GM23338 (cell line): Measurements from ENCODE around the gene PPM1F. TPM values are rescaled to one million over a fixed set of nuclear protein-coding genes. Genes with fewer than 3 reads are reported as not detected.

Experiments used
- ATAC-seq: fragments of 200-7000 bp; cut with Tn5 transposase; 3 replicates; pipeline ENCODE4 v1.9.1; 2020
- DNase-seq: peaks from one replicate; pipeline ENCODE4 v3.0.0-alpha.2; 2015; ENCODE audit warnings: low spot score
- H2AFZ ChIP-seq: fragments of 200-600 bp; sonication (generic); 2 replicates; pipeline ENCODE4 v1.8.0; 2016; ENCODE audit warnings: antibody characterized with exemption, mild to moderate bottlenecking, moderate library complexity
- H3F3A ChIP-seq: fragments of 200-600 bp; sonication (generic); replicated peaks from 2 replicates; pipeline ENCODE4 v1.8.0; 2017; ENCODE audit warnings: antibody characterized with exemption, mixed run types, low read depth
- H3K27ac ChIP-seq: fragments of 200-600 bp; sonication (generic); 2 replicates; pipeline ENCODE4 v1.6.1; 2016; ENCODE audit warnings: low read depth
- H3K27me3 ChIP-seq: fragments of 200-600 bp; sonication (generic); 2 replicates; pipeline ENCODE4 v1.8.0; 2016; ENCODE audit warnings: mild to moderate bottlenecking, mixed run types, moderate library complexity; ENCODE audit not compliant: insufficient read depth
- H3K36me3 ChIP-seq: fragments of 200-600 bp; sonication (generic); 2 replicates; pipeline ENCODE4 v1.8.0; 2016; ENCODE audit warnings: mild to moderate bottlenecking; ENCODE audit not compliant: insufficient read depth
- H3K4me1 ChIP-seq: fragments of 200-600 bp; sonication (generic); 2 replicates; pipeline ENCODE4 v1.8.0; 2016; ENCODE audit warnings: mild to moderate bottlenecking, moderate library complexity; ENCODE audit not compliant: insufficient read depth
- H3K4me2 ChIP-seq: fragments of 200-600 bp; sonication (generic); 2 replicates; pipeline ENCODE4 v1.7.1; 2017; ENCODE audit warnings: mixed run types
- H3K4me3 ChIP-seq: fragments of 200-600 bp; sonication (generic); 2 replicates; pipeline ENCODE4 v1.6.1; 2016; ENCODE audit warnings: mixed run types
- H3K79me2 ChIP-seq: fragments of 200-600 bp; sonication (generic); replicated peaks from 2 replicates; pipeline ENCODE4 v1.8.0; 2017; ENCODE audit warnings: mild to moderate bottlenecking; ENCODE audit not compliant: insufficient read depth
- H3K9me2 ChIP-seq: fragments of 200-600 bp; sonication (generic); 2 replicates; pipeline ENCODE4 v1.8.0; 2017; ENCODE audit not compliant: insufficient read depth
- H4K20me1 ChIP-seq: fragments of 200-600 bp; sonication (generic); replicated peaks from 2 replicates; pipeline ENCODE4 v1.8.0; 2017; ENCODE audit warnings: mild to moderate bottlenecking; ENCODE audit not compliant: insufficient read depth
- H3K27ac Mint-ChIP-seq: 2 replicates; pipeline ENCODE4 v1.8.0; 2020; ENCODE audit warnings: inconsistent platforms, mild to moderate bottlenecking, moderate library complexity, mixed read lengths
- H3K27me3 Mint-ChIP-seq: 3 replicates; pipeline ENCODE4 v1.8.0; 2022; ENCODE audit warnings: low read depth, mild to moderate bottlenecking, moderate library complexity, mixed read lengths, inconsistent platforms; ENCODE audit not compliant: insufficient read depth, poor library complexity
- H3K36me3 Mint-ChIP-seq: 3 replicates; pipeline ENCODE4 v1.8.0; 2021; ENCODE audit warnings: low read depth, mild to moderate bottlenecking, inconsistent platforms, moderate library complexity, mixed read lengths
- H3K4me1 Mint-ChIP-seq: 3 replicates; pipeline ENCODE4 v1.8.0; 2020; ENCODE audit warnings: mild to moderate bottlenecking, inconsistent platforms, mixed read lengths
- H3K4me3 Mint-ChIP-seq: 3 replicates; pipeline ENCODE4 v1.8.0; 2021; ENCODE audit warnings: moderate library complexity, mild to moderate bottlenecking, inconsistent platforms, mixed read lengths
- H3K9me3 Mint-ChIP-seq: 3 replicates; pipeline ENCODE4 v1.8.0; 2020; ENCODE audit warnings: moderate library complexity, mild to moderate bottlenecking, inconsistent platforms, mixed read lengths
- CREB1 ChIP-seq: fragments of 250-450 bp; sonication (Bioruptor Pico); IDR thresholded peaks from 2 replicates; pipeline ENCODE4 v1.5.0; 2020; ENCODE audit warnings: low read depth, mild to moderate bottlenecking, moderate library complexity
- CTCF ChIP-seq, 2 experiments: fragments of 200-600 bp in 1 of 2; sonication (generic) in 1 of 2; conservative IDR thresholded peaks; 2 replicates each; pipeline versions ENCODE4 v1.5.1 to v1.6.1; 2016 to 2017; ENCODE audit warnings: antibody characterized with exemption in 2 of 2, low read depth in 2 of 2, mild to moderate bottlenecking in 2 of 2, moderate library complexity in 1 of 2
- ETS1 ChIP-seq: IDR thresholded peaks from 2 replicates; pipeline ENCODE4 v1.6.1; 2016; ENCODE audit warnings: antibody characterized with exemption
- EZH2phosphoT487 ChIP-seq: fragments of 200-600 bp; sonication (generic); IDR thresholded peaks from one replicate; pipeline ENCODE4 v1.8.1; 2018; ENCODE audit warnings: antibody characterized with exemption; ENCODE audit not compliant: unreplicated experiment
- NANOG ChIP-seq: IDR thresholded peaks from 2 replicates; pipeline ENCODE4 v1.6.1; 2016; ENCODE audit warnings: antibody characterized with exemption, borderline replicate concordance
- POLR2AphosphoS5 ChIP-seq: IDR thresholded peaks from 2 replicates; pipeline ENCODE4 v1.6.1; 2016; ENCODE audit warnings: antibody characterized with exemption, low read depth
- REST ChIP-seq: IDR thresholded peaks from one replicate; pipeline ENCODE4 v1.6.1; 2018; ENCODE audit warnings: antibody characterized with exemption; ENCODE audit not compliant: unreplicated experiment
- STAT1 ChIP-seq: IDR thresholded peaks from one replicate; pipeline ENCODE4 v1.6.1; 2016; ENCODE audit warnings: antibody characterized with exemption; ENCODE audit not compliant: unreplicated experiment
- ZNF114 ChIP-seq: fragments of 250-450 bp; sonication (Bioruptor Pico); IDR thresholded peaks from 2 replicates; pipeline ENCODE4 v1.5.0; 2020; ENCODE audit warnings: mild to moderate bottlenecking, moderate library complexity
- polyA plus RNA-seq: library from polyadenylated mRNA; unstranded; fragments of >200 nt; fragmentation: Nextera tagmentation; extraction: Ambion mirVana; gene quantifications from 2 replicates; pipeline ENCODE4 v1.2.1, GENCODE V29; 2016
- total RNA-seq: library from RNA; depleted of rRNA; stranded (reverse); fragments of >200 nt; shearing (Covaris generic); gene quantifications from 2 replicates; pipeline ENCODE4 v1.2.3, GENCODE V29; 2014

PPM1F gene
- total and polyA plus RNA-seq, 2 experiments from 2014 or later, result 7.1 to 29.3 TPM

- no peak for TF ChIP-seq REST
- no peak for TF ChIP-seq NANOG
Measured at GRCh38 chr22:21942407-21943343, 10.0 kb downstream of the PPM1F start (continued).

- Histone ChIP-seq H3K9me2 (no peaks in the 10 kb centered on the region), H3K4me2 (no peak overlapping the region), H3K27ac (no peak overlapping the region), H3K36me3 (no peaks in the 10 kb centered on the region), H4K20me1 (0 out of 2 replicates have a peak, but pooled peaks cover 3% of the 10 kb centered on the region), H3K4me3 (no peak overlapping the region), H3K4me1 (peaks cover 2% of the 10 kb centered on the region; the same call in 1 of the 2 replicates), H3K79me2 (no peaks in the 10 kb centered on the region), H3F3A (no peaks in the 10 kb centered on the region), H2AFZ (no peak overlapping the region), H3K27me3 (no peaks in the 10 kb centered on the region)
- Mint-ChIP-seq H3K4me1 (peaks cover 27% of the 10 kb centered on the region), H3K27me3 (peaks cover 18% of the 10 kb centered on the region), H3K36me3 (peaks cover 10% of the 10 kb centered on the region; the same call in 2 of the 3 replicates), H3K4me3 (no peak overlapping the region), H3K9me3 (no peaks in the 10 kb centered on the region), H3K27ac (no peak overlapping the region)
- no peak for ATAC-seq
- DNase-seq, result no peak
- TF ChIP-seq EZH2phosphoT487 (no peak), STAT1 (no peak), CTCF (conservative IDR thresholded peaks at IDR 0.05; ENCODE audit: low read depth in 2 of 2) (no peak), REST (no peak), NANOG (no peak), CREB1 (CRISPR knock-in tag) (no peak), ETS1 (no peak), POLR2AphosphoS5 (no peak), ZNF114 (no peak)
Measured at GRCh38 chr22:21941921-21942320, 10.7 kb downstream of the PPM1F start.
